Esophagus muscularis mucosa (tissue), 4 donors: ENCODE data around the gene TRHDE. TPM values are rescaled to one million over a fixed set of nuclear protein-coding genes. Genes with fewer than 3 reads are reported as not detected.
"Not testable (repeated sequence)": the region's sequence is repeated elsewhere in the genome, so short reads cannot be mapped to it uniquely, and the experiment has no call there.

Source experiments
- DNase-seq: peaks from one replicate; pipeline ENCODE4 v3.0.0-alpha.2; 2017; ENCODE audit errors: extremely low spot score
- H3K27ac ChIP-seq, 4 donors: fragments of 200-600 bp; sonication (generic); replicated peaks in 1 of 4; 1 replicate in 3 of 4; 2 replicates in 1 of 4; pipeline ENCODE4 v1.5.1; 2016 to 2019; ENCODE audit warnings: mild to moderate bottlenecking in 1 of 4
- H3K27me3 ChIP-seq, 4 donors: fragments of 200-600 bp; sonication (generic); one replicate each; pipeline versions ENCODE4 v1.5.1 to v1.6.0; 2016 to 2019
- H3K36me3 ChIP-seq, 4 donors: fragments of 200-600 bp; sonication (generic); one replicate each; pipeline ENCODE4 v1.5.1; 2016 to 2019
- H3K4me1 ChIP-seq, 4 donors: fragments of 200-600 bp; sonication (generic); one replicate each; pipeline ENCODE4 v1.5.1; 2016 to 2019
- H3K4me3 ChIP-seq, 4 donors: fragments of 200-600 bp; sonication (generic); 1 replicate in 2 of 4; 2 replicates in 2 of 4; pipeline ENCODE4 v1.5.1; 2016 to 2019; ENCODE audit warnings: mild to moderate bottlenecking in 4 of 4, moderate library complexity in 1 of 4
- H3K9me3 ChIP-seq, 4 donors: fragments of 200-600 bp; sonication (generic); 1 replicate in 3 of 4; 2 replicates in 1 of 4; pipeline ENCODE4 v1.5.1; 2016 to 2019
- CTCF ChIP-seq, 3 experiments: fragments of 200-600 bp in 2 of 3; fragments of 450-650 bp in 1 of 3; sonication (generic) in 2 of 3; IDR thresholded peaks; one replicate each; pipeline ENCODE4 v1.5.1; 2017 to 2019; ENCODE audit warnings: antibody characterized with exemption in 3 of 3, mild to moderate bottlenecking in 2 of 3, moderate library complexity in 1 of 3
- EP300 ChIP-seq: sonication (generic); formaldehyde crosslinking; IDR thresholded peaks from one replicate; pipeline ENCODE4 v1.6.1; 2017; ENCODE audit warnings: antibody characterized with exemption
- POLR2A ChIP-seq: fragments of 450-650 bp; IDR thresholded peaks from one replicate; pipeline ENCODE4 v1.6.1; 2017; ENCODE audit warnings: antibody characterized with exemption, moderate library complexity, mild to moderate bottlenecking, low read depth
- POLR2AphosphoS5 ChIP-seq, 2 donors: sonication (generic); formaldehyde crosslinking; IDR thresholded peaks; one replicate each; pipeline ENCODE4 v1.6.1; 2017; ENCODE audit warnings: antibody characterized with exemption in 2 of 2
- WGBS: methylation state at CpG from one replicate; pipeline ENCODE4 v1.1.5; 2018; 5-methylcytosine and 5-hydroxymethylcytosine counted together
- intact Hi-C: fragments of 100-400 bp; cut with DNase I; formaldehyde crosslinking; loops from one replicate; pipeline ENCODE4 v1.15.1; 2023
- total RNA-seq, 4 donors: library from RNA; depleted of rRNA; stranded (reverse); fragments of >200 nt; gene quantifications; one replicate each; pipeline versions ENCODE4 v1.1.0 to v1.2.1, GENCODE V29; 2016

The TRHDE gene
- total RNA-seq, 4 donors from 2014 or later = 0.33 to 1.2 (median 0.74) TPM

- intact Hi-C loops = no loop called here
- no peak overlapping the region for H3K4me3 ChIP-seq
- no peak for TF ChIP-seq POLR2AphosphoS5 (IDR thresholded peaks at IDR 0.05)
- no peak for TF ChIP-seq POLR2A
- no peak for TF ChIP-seq EP300
- TF ChIP-seq CTCF (IDR thresholded peaks at IDR 0.05) = no peak
- no peak for DNase-seq
- H3K36me3 ChIP-seq = no peaks in the 10 kb centered on the region
- H3K9me3 ChIP-seq = no peaks in the 10 kb centered on the region
- no peaks in the 10 kb centered on the region for H3K27me3 ChIP-seq
- no peaks in the 10 kb centered on the region for H3K4me1 ChIP-seq
- no peak overlapping the region for H3K27ac ChIP-seq
These were observed 408.9 kb downstream of the TRHDE start for GRCh38 chr12:72681028-72681427.

- no peak overlapping the region for H3K4me3 ChIP-seq
- intact Hi-C loops = no loop called here
- H3K27me3 ChIP-seq = no peaks in the 10 kb centered on the region
- DNase-seq = no peak
- H3K4me1 ChIP-seq = no peaks in the 10 kb centered on the region
- no peak overlapping the region for H3K27ac ChIP-seq
- WGBS = 93% methylated on average over 4 of the region's 4 CpGs
- TF ChIP-seq CTCF (IDR thresholded peaks at IDR 0.05) (no peak), POLR2A (no peak), EP300 (no peak), POLR2AphosphoS5 (IDR thresholded peaks at IDR 0.05) (no peak)
- H3K9me3 ChIP-seq = no peaks in the 10 kb centered on the region
- H3K36me3 ChIP-seq = no peaks in the 10 kb centered on the region
These were observed 412.3 kb downstream of the TRHDE start for GRCh38 chr12:72684491-72684890.

GRCh38 chr12:72692338-72692737 lies 420.2 kb downstream of the TRHDE start:
- H3K4me3 ChIP-seq = no peak overlapping the region
- WGBS = 52% methylated on average over 2 of the region's 2 CpGs
- TF ChIP-seq POLR2AphosphoS5 (IDR thresholded peaks at IDR 0.05) (no peak), EP300 (no peak), CTCF (IDR thresholded peaks at IDR 0.05) (no peak), POLR2A (no peak)
- H3K4me1 ChIP-seq = no peaks in the 10 kb centered on the region
- H3K27ac ChIP-seq = no peak overlapping the region
- H3K9me3 ChIP-seq = no peaks in the 10 kb centered on the region
- H3K36me3 ChIP-seq = no peaks in the 10 kb centered on the region
- no peak for DNase-seq
- no peaks in the 10 kb centered on the region for H3K27me3 ChIP-seq
- intact Hi-C loops = no loop called here

GRCh38 chr12:72694193-72694592 lies 422.0 kb downstream of the TRHDE start:
- no peak overlapping the region for H3K27ac ChIP-seq
- no peak overlapping the region for H3K4me3 ChIP-seq
- no peaks in the 10 kb centered on the region for H3K4me1 ChIP-seq
- no peak for DNase-seq
- no peaks in the 10 kb centered on the region for H3K27me3 ChIP-seq
- TF ChIP-seq POLR2AphosphoS5 (IDR thresholded peaks at IDR 0.05) (no peak), EP300 (no peak), CTCF (IDR thresholded peaks at IDR 0.05) (no peak), POLR2A (no peak)
- H3K9me3 ChIP-seq = no peaks in the 10 kb centered on the region
- intact Hi-C loops = no loop called here
- no peaks in the 10 kb centered on the region for H3K36me3 ChIP-seq

GRCh38 chr12:72699362-72699761 lies 427.2 kb downstream of the TRHDE start:
- intact Hi-C loops = no loop called here
- H3K4me3 ChIP-seq = no peak overlapping the region
- WGBS = 100% methylated on average over 1 of the region's 1 CpG
- DNase-seq = no peak
- no peak overlapping the region for H3K27ac ChIP-seq
- no peaks in the 10 kb centered on the region for H3K36me3 ChIP-seq
- peaks cover 0 to 9% (median 2%) of the 10 kb centered on the region in 4 donors for H3K9me3 ChIP-seq
- no peak for TF ChIP-seq CTCF (IDR thresholded peaks at IDR 0.05)
- TF ChIP-seq POLR2AphosphoS5 (IDR thresholded peaks at IDR 0.05) = no peak
- H3K27me3 ChIP-seq = no peaks in the 10 kb centered on the region
- H3K4me1 ChIP-seq = no peaks in the 10 kb centered on the region

- H3K27ac ChIP-seq, DNase-seq, H3K4me3 ChIP-seq, H3K4me1 ChIP-seq, intact Hi-C loops, H3K27me3 ChIP-seq, H3K9me3 ChIP-seq, H3K36me3 ChIP-seq: not testable (repeated sequence)
- 90% methylated on average over 11 of the region's 11 CpGs for WGBS
These were observed 439.9 kb downstream of the TRHDE start for GRCh38 chr12:72712025-72712424.
